Trophoblast cell (in vitro differentiated cells and primary cell): ENCODE measurements around the gene C6orf141.

Experiments
- DNase-seq, 2 donors: peaks; one replicate each; pipeline ENCODE4 v3.0.0-alpha.2; 2016
- H2AFZ ChIP-seq: 2 replicates; pipeline ENCODE4 v1.6.1; 2013; ENCODE audit warnings: low read length, moderate library complexity, mild to moderate bottlenecking; ENCODE audit not compliant: insufficient read depth, poor library complexity
- H2AK5ac ChIP-seq: 2 replicates; pipeline ENCODE4 v1.6.1; 2013; ENCODE audit warnings: mild to moderate bottlenecking, low read length
- H2BK120ac ChIP-seq: 2 replicates; pipeline ENCODE4 v1.6.1; 2013; ENCODE audit warnings: low read length, mild to moderate bottlenecking, moderate library complexity; ENCODE audit not compliant: insufficient read depth, poor library complexity
- H2BK12ac ChIP-seq: 2 replicates; pipeline ENCODE4 v1.6.1; 2013; ENCODE audit warnings: mild to moderate bottlenecking, low read length, moderate library complexity
- H2BK5ac ChIP-seq: 2 replicates; pipeline ENCODE4 v1.6.1; 2013; ENCODE audit warnings: low read length, low read depth, moderate library complexity, mild to moderate bottlenecking; ENCODE audit not compliant: poor library complexity
- H3K14ac ChIP-seq: 2 replicates; pipeline ENCODE4 v1.6.1; 2013; ENCODE audit warnings: mild to moderate bottlenecking, low read length
- H3K18ac ChIP-seq: 2 replicates; pipeline ENCODE4 v1.6.1; 2013; ENCODE audit warnings: mild to moderate bottlenecking, low read length
- H3K23ac ChIP-seq: 2 replicates; pipeline ENCODE4 v1.6.1; 2013; ENCODE audit warnings: low read length
- H3K27ac ChIP-seq: 2 replicates; pipeline ENCODE4 v1.5.1; 2013; ENCODE audit warnings: low read depth, mild to moderate bottlenecking, inconsistent platforms, low read length, moderate library complexity
- H3K27me3 ChIP-seq: 2 replicates; pipeline ENCODE4 v1.6.1; 2013; ENCODE audit warnings: inconsistent platforms, mild to moderate bottlenecking, low read length, moderate library complexity; ENCODE audit not compliant: insufficient read depth
- H3K36me3 ChIP-seq, 2 experiments: 1 replicate in 1 of 2; 2 replicates in 1 of 2; pipeline ENCODE4 v1.6.1; 2013; ENCODE audit warnings: low read length in 2 of 2, mild to moderate bottlenecking in 2 of 2, moderate library complexity in 1 of 2; ENCODE audit not compliant: insufficient read depth in 2 of 2, control insufficient read depth in 1 of 2
- H3K4ac ChIP-seq: 2 replicates; pipeline ENCODE4 v1.6.1; 2013; ENCODE audit warnings: low read depth, mild to moderate bottlenecking, low read length, moderate library complexity
- H3K4me1 ChIP-seq, 2 experiments: 1 replicate in 1 of 2; 2 replicates in 1 of 2; pipeline ENCODE4 v1.6.1; 2013; ENCODE audit warnings: low read length in 2 of 2, mild to moderate bottlenecking in 2 of 2, moderate library complexity in 1 of 2; ENCODE audit not compliant: insufficient read depth in 2 of 2, control insufficient read depth in 1 of 2
- H3K4me2 ChIP-seq: 2 replicates; pipeline ENCODE4 v1.6.1; 2013; ENCODE audit warnings: inconsistent platforms, mild to moderate bottlenecking, low read length, moderate library complexity
- H3K4me3 ChIP-seq: 2 replicates; pipeline ENCODE4 v1.5.1; 2013; ENCODE audit warnings: mild to moderate bottlenecking, low read depth, low read length, inconsistent platforms
- H3K79me1 ChIP-seq: one replicate; pipeline ENCODE4 v1.6.1; 2013; ENCODE audit warnings: low read length
- H3K79me2 ChIP-seq: 2 replicates; pipeline ENCODE4 v1.6.1; 2013; ENCODE audit warnings: low read length, mild to moderate bottlenecking; ENCODE audit not compliant: control insufficient read depth, insufficient read depth, poor library complexity
- H3K9ac ChIP-seq: 2 replicates; pipeline ENCODE4 v1.6.1; 2013; ENCODE audit warnings: mild to moderate bottlenecking, low read length
- H3K9me3 ChIP-seq: 2 replicates; pipeline ENCODE4 v1.6.1; 2013; ENCODE audit warnings: low read depth, mild to moderate bottlenecking, control low read depth, inconsistent platforms, low read length; ENCODE audit not compliant: insufficient read depth
- H4K12ac ChIP-seq: 2 replicates; pipeline ENCODE4 v1.6.1; 2013; ENCODE audit warnings: low read depth, mild to moderate bottlenecking, low read length, moderate library complexity
- H4K8ac ChIP-seq: 2 replicates; pipeline ENCODE4 v1.6.1; 2013; ENCODE audit warnings: low read depth, mild to moderate bottlenecking, low read length, moderate library complexity
- H4K91ac ChIP-seq: one replicate; pipeline ENCODE4 v1.6.1; 2013; ENCODE audit warnings: low read depth, mild to moderate bottlenecking, low read length, moderate library complexity
- WGBS: extraction: QIAGEN DNeasy Blood & Tissue Kit; methylation state at CpG from one replicate; pipeline ENCODE4 v1.1.7; 2013; ENCODE audit warnings: missing lambda C conversion rate; ENCODE audit not compliant: insufficient read length, insufficient coverage; ENCODE audit errors: extremely low coverage; 5-methylcytosine and 5-hydroxymethylcytosine counted together

Gene C6orf141

DNA sequence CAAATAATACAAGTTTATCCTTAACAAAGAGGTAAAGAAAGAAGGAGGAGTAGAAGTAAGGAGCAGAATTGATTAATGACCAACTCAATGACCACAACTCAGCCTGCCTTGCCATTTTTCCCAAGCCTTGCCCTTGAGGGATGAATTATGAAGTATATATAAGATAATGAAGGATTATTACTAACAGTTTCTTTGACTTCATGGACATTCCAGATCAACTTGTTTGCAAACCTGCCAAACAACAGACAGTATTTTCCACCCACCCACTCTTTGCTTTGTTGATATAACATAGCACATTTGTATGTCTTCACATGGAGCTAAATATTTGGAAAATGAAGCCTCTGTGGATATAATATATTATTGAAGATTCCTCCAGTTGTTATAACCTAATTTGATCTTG is 9.9 kb upstream of the C6orf141 start:
- Histone ChIP-seq H2AK5ac (no peak overlapping the region), H3K27ac (no peak overlapping the region), H3K4me1 (no peaks in the 10 kb centered on the region)

DNA sequence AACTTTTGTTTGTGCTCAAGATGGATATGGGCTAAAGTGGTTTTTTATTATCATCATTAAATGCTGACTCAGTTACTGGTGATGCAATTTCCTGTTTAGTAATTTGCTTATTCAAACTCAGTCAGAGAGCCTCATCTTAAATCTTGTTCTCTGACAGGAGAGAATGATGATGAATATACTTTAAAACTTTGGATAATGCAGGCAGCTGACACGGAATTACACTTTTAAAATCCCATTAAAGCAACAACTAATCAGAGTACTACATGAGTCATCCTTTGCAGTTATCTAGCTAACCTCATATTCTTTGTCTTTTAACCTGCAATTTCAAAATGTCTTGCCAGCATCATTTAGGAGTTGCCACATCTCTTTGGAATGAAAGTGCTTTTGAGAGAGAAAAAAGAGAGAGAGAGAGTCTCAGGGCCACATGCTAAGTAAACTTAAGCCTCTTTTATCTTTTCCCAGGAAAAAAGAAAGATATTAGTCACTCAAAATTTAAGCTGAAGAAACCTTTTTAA is 9.2 kb upstream of the C6orf141 start:
- Histone ChIP-seq H2BK120ac (no peak overlapping the region), H3K79me2 (no peaks in the 10 kb centered on the region), H4K12ac (no peak overlapping the region), H3K36me3 (no peaks in the 10 kb centered on the region), H3K4me3 (no peak overlapping the region), H2BK5ac (no peak overlapping the region), H2AK5ac (no peak overlapping the region), H3K14ac (no peak overlapping the region), H3K27me3 (no peaks in the 10 kb centered on the region), H3K27ac (no peak overlapping the region), H3K18ac (no peak overlapping the region), H4K8ac (no peak overlapping the region), H3K79me1 (no peaks in the 10 kb centered on the region), H3K9me3 (no peaks in the 10 kb centered on the region), H3K4me1 (no peaks in the 10 kb centered on the region), H3K9ac (no peak overlapping the region), H2AFZ (no peak overlapping the region), H2BK12ac (no peak overlapping the region), H3K4ac (no peak overlapping the region), H3K23ac (no peak overlapping the region), H4K91ac (no peak overlapping the region), H3K4me2 (no peak overlapping the region)
- WGBS, result no CpG with 5 or more reads among the region's 1 CpG
- peak; percentile 41 to 89 for DNase-seq

More for the DNA sequence above, 9.9 kb upstream of the C6orf141 start:
- Histone ChIP-seq H3K79me2 (no peaks in the 10 kb centered on the region), H3K4me2 (no peak overlapping the region), H3K36me3 (no peaks in the 10 kb centered on the region), H4K8ac (no peak overlapping the region), H3K4me3 (no peak overlapping the region), H2BK12ac (no peak overlapping the region), H3K23ac (no peak overlapping the region), H3K9ac (no peak overlapping the region), H3K9me3 (no peaks in the 10 kb centered on the region), H3K14ac (no peak overlapping the region), H2BK120ac (no peak overlapping the region), H3K79me1 (no peaks in the 10 kb centered on the region), H2BK5ac (no peak overlapping the region), H3K18ac (no peak overlapping the region), H3K27me3 (no peaks in the 10 kb centered on the region), H2AFZ (no peak overlapping the region), H4K12ac (no peak overlapping the region), H3K4ac (no peak overlapping the region), H4K91ac (no peak overlapping the region)
- DNase-seq, result peak in 1 of 2 donors; percentile 23

DNA sequence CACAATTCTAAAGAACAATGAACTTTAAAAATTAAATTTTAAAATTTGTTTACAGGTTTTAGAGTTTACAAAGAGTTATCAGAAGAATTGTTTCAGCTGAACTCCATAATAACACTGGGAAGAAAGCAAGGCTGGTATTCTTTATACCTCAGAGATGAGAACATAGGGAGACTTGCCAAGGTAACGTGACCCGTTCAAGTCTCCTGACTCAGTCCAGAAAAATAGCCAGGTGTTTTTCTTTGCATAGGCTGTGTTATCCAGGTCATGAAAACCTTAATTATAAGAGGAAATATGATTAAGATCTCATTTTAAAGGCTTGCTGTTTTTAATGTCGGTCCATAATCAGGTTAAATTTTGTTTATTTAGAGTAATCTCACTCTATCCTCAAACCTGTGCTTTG is 8.5 kb upstream of the C6orf141 start:
- H2AFZ ChIP-seq, result no peak overlapping the region
- H3K27ac ChIP-seq, result no peak overlapping the region
- H3K23ac ChIP-seq, result no peak overlapping the region
- H4K12ac ChIP-seq, result no peak overlapping the region
- no peaks in the 10 kb centered on the region for H3K27me3 ChIP-seq
- no peaks in the 10 kb centered on the region for H3K36me3 ChIP-seq
- no peak overlapping the region for H2BK12ac ChIP-seq
- no peaks in the 10 kb centered on the region for H3K4me1 ChIP-seq
- no CpG with 5 or more reads among the region's 3 CpGs for WGBS
- no peak overlapping the region for H3K14ac ChIP-seq
- no peak overlapping the region for H4K8ac ChIP-seq
- no peak overlapping the region for H2BK5ac ChIP-seq
- H4K91ac ChIP-seq, result no peak overlapping the region
- H3K9me3 ChIP-seq, result no peaks in the 10 kb centered on the region
- no peak overlapping the region for H3K4ac ChIP-seq
- no peak overlapping the region for H3K4me3 ChIP-seq
- H3K18ac ChIP-seq, result no peak overlapping the region
- H3K79me2 ChIP-seq, result no peaks in the 10 kb centered on the region
- no peak overlapping the region for H3K4me2 ChIP-seq
- no peak for DNase-seq
- no peak overlapping the region for H2AK5ac ChIP-seq
- no peaks in the 10 kb centered on the region for H3K79me1 ChIP-seq
- no peak overlapping the region for H2BK120ac ChIP-seq
- H3K9ac ChIP-seq, result no peak overlapping the region

DNA sequence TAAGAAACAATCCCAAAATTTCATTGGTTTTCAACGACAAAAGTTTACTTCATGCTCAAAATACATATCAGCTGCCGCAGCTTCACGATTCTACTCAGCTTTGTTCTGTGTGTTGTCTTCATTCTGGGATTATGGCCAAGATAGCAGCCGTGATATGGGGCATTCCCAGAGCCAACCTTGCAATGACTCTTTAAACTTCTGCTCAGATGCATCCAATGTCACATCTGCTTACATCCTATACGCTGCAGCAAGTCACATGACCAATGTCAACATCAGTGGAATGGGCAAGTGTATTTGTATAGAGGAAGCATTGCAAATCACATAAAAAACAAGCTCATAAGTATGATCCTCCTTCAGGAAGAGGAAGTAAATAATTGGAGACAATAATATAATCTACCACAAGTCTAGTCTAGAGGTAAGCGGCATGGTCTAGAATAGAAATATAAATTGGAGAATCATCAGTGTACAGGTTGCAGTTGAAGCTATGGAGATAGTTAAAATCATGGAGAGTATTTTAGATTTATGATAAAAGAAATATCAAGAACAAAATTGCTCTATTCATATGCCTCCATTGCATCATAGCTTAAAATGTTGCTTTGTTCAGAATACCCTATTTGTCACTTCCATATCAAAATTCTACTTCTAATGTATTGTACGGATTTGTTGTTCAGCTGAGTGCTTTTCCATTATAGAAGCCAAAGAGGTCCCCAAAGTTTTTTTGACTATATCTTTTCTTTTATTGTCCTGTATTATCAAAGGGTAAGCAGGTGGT is 7.2 kb upstream of the C6orf141 start:
- no peaks in the 10 kb centered on the region for H3K36me3 ChIP-seq
- no peaks in the 10 kb centered on the region for H3K9me3 ChIP-seq
- no peaks in the 10 kb centered on the region for H3K4me1 ChIP-seq
- no peak overlapping the region for H2BK5ac ChIP-seq
- H3K18ac ChIP-seq, result no peak overlapping the region
- no peaks in the 10 kb centered on the region for H3K79me2 ChIP-seq
- no peak overlapping the region for H3K14ac ChIP-seq
- no peak overlapping the region for H2AK5ac ChIP-seq
- H3K4me3 ChIP-seq, result no peak overlapping the region
- no peaks in the 10 kb centered on the region for H3K79me1 ChIP-seq
- no peak overlapping the region for H3K9ac ChIP-seq
- H4K8ac ChIP-seq, result no peak overlapping the region
- WGBS, result no CpG with 5 or more reads among the region's 7 CpGs
- H2AFZ ChIP-seq, result no peak overlapping the region
- no peak overlapping the region for H3K27ac ChIP-seq
- no peak overlapping the region for H4K12ac ChIP-seq
- no peaks in the 10 kb centered on the region for H3K27me3 ChIP-seq
- H4K91ac ChIP-seq, result no peak overlapping the region
- H3K23ac ChIP-seq, result no peak overlapping the region
- H3K4ac ChIP-seq, result no peak overlapping the region
- DNase-seq, result no peak
- no peak overlapping the region for H2BK120ac ChIP-seq
- no peak overlapping the region for H3K4me2 ChIP-seq
- no peak overlapping the region for H2BK12ac ChIP-seq
